Activated T-cell treated with anti-CD3 and anti-CD28 coated beads, Interleukin-2, amount 50 U/mL, for 72 hours (primary cell): ENCODE results near the gene CCDC138. TPM values are rescaled to one million over a fixed set of nuclear protein-coding genes. Genes with fewer than 3 reads are reported as not detected.

ENCODE experiments used
- total RNA-seq, 2 donors: library from RNA; stranded (reverse); gene quantifications; one replicate each; pipeline ENCODE4 v1.2.3, GENCODE V29; 2022

CCDC138 gene
- total RNA-seq, 2 donors from 2014 or later = 7.7 to 11.7 TPM

Other genes with a start within 250 kb of the CCDC138 start
- gene RANBP2, start 67.3 kb upstream of the CCDC138 start, total RNA-seq = 10 to 100 TPM; 57.7 to 58.8 TPM
- 1 to 10 TPM in 1 of 2 donors, under 1 TPM in 1; 0.28 to 1.4 TPM for gene EDAR, start 202.4 kb downstream of the CCDC138 start, total RNA-seq